KBM-7 (cell line): Measurements from ENCODE around the gene KIRREL3.

Experiments
- DNase-seq: peaks from one replicate; pipeline ENCODE4 v3.0.0-alpha.2; 2015
- in situ Hi-C: fragments of 300-500 bp; cut with MboI; formaldehyde crosslinking; loops from 2 replicates; pipeline ENCODE4 v1.14.3; 2020; ENCODE audit warnings: low sequenced_read_pairs, low pct_unique_long_range_greater_than_20kb, mixed read lengths

KIRREL3 gene

DNA sequence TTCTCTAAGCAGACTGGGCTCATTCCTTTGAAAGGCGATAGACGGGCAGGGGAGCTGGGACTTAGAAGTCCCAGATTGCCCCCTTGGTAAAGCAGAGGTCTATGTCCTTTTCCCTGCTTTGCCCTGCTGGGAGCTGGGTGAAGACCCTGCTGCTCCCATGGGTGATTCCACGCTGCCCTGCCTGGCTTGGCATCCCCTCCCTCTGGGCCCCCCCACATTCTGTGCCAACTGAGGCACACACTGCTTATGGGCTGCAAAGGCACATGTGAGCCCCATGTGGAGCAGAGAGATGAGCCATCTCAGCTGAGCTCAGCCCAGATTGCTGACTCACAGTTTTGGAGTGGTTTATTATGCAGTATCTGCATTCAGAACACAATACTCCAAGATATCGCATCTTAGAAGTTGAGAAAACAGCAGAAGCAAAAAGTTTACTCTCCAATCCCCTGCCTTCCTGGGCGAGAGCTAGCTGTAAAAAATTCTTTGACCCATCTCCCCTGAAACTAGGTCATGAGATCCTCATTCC, 517.9 kb downstream of the KIRREL3 start:
- in situ Hi-C loops: no loop called here
- no peak for DNase-seq

DNA sequence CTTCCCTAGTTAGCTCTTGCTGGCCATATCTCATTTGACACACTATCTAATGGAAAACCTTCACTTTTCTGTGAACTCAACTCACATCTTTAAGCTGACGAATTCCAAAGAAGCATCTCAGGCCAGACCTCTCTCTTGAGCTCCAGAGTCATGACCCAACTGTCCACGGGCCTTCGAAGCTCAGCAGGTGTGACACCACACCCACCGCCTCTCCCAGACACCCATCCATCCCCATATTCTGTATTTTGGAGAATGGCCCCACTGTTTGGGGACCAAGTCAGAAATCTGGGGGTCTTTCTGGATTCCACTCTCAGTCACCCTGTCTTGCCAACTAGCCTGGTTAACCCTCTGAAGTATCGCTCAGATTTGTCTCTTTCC, 519.3 kb downstream of the KIRREL3 start:
- no peak for DNase-seq
- in situ Hi-C loops: no loop called here

DNA sequence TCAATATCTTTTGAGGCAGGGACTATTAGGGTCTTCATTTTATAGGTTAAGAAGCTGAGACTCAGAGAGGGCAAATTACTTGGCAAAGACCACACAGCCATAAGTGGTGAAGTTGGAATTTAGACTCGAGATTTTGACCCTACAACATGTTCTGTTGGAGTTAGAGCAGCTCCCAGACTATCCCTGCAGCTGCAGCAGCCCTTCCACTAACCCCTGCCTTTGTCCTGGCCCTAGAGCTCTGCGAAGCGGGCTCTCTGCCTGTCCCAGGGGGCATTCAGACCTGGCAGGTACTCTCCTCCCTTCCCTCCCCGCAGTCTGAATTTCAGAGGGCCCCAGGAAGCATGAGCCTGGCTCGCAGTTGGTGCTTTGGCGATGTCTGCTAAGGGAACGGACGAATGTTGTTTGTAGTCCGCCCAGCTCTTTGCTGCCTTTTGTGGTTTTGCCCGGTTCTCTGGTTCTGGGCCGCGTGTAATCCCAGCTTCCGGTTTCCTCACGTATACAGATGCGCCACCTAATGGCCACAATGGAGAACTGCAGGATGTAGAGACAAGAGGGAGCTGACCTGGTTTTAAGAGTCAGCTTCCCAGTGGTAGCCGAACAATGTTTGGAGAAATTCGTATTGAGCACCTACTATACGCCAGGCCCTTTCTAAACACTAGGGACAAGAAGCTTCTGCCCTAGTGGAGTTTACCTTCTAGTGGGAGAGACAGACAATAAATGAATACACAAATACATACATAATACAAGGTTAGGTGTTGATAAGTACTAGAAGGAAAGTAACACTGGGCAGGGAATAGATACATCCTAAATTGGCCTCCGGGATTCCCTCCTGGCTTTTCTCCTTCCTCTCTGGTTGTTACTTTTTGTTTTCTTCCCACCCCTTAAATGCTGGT, 519.9 kb downstream of the KIRREL3 start:
- in situ Hi-C loops: no loop called here
- DNase-seq: peak; percentile 90

DNA sequence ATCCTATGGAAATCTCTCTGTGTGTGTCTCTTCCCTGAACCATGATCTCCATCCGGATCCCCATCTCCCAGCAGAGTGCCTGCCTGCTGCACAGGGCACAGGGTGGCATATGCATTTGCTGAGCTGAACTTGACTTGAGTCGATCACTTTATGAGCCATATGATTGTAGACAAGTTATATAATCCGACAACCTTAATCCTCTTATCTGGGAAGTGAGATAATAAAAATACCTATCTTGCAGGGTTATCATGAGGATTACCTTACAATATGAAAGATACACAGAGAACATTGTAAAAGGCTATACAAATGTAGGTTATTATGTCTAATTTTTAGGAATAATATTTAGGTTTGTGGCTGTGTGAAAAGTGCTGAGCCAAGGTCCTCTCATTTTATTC, 520.6 kb downstream of the KIRREL3 start:
- no peak for DNase-seq
- in situ Hi-C loops: no loop called here

DNA sequence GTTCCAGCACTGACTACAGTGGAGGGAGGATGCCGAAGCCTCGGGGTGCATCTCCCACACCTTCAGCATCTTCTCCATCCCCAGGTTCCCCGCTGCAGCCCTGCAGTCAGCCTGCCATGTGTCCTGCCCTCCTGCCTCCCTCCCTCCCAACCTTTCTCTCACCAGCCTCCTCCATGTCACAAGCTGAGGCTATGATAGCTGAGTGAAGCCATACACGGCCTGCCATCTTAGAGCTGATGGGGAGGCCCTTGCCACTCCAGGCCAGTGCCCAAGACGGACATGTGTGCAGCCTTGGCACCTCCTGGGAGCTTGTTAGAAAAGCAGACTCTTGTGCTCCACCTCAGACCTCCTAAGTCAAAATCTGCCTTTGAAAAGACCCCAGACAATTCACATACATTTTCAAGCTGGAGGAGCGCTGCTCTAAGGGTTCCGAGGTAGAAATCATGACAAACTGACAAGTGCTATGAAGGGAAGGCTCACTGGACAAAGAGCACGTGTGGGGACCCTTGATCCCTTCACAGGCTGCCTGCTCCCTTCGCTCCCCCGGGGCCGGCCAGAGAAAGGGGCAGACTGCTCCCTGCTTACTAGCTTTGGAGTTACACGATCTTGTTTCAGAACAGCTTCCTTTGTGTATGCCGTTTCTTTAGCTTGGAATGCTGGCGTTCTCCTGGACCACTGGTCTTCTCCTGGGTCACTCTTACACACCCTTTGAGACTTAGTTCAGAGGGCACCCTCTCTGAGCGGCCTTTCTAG, 521.2 kb downstream of the KIRREL3 start:
- in situ Hi-C loops: no loop called here

DNA sequence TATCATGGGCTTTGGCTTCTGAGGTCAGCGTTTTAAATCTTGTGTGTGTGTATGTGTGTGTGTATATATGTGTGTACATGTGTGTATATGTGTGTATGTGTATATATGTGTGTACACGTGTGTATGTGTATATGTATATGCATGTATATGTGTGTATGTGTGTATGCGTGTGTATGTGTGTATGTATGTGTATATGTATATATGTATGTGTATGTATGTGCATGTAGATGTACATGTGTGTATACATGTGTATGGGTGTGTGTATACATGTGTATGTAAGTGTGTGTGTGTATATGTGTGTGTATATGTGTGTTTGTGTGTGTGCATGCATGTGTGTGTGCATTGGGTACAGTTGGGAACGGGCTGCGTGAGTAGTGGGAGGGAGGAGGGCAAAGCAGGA, 522.1 kb downstream of the KIRREL3 start:
- no peak for DNase-seq

More for the DNA sequence above, 521.2 kb downstream of the KIRREL3 start:
- DNase-seq: no peak

DNA sequence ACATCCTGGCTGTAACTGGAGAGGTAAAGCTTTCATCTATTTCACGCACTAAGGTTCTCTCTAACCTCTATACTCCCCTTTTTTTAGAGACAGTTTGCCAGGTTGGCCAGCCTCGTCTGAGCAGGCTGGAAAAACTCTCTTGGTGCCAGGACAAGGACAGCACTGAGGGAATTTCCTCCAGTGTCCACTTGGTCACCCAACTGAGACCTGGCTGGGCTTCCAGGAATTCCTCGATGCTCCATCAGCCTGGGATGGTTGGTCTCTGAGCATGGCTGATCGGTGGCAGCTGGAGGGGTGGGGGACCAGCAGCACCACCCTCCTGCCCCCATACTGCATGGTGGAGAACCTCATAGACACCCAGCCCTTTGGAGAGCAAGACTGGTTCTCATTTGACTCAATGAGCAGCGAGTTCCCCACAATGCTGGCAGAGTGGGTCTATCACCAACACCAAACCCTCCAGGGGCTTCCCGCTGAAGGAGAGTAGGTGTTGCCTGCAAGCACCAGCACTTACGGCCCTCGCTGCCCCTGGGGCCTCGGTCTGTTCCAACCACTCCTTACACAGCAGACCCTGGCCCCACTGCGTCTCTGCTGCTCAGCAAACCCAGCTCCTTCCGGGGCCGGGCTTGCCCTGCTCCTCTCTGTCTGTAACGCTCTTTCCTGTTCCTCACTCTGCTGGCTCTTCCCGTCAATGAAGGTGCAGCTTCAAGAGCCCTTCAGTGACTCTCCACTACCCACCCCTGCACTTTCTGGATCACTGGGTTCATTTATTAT, 522.9 kb downstream of the KIRREL3 start:
- in situ Hi-C loops: no loop called here
- peak; percentile 69 for DNase-seq

More for the DNA sequence above, 522.1 kb downstream of the KIRREL3 start:
- in situ Hi-C loops: no loop called here

DNA sequence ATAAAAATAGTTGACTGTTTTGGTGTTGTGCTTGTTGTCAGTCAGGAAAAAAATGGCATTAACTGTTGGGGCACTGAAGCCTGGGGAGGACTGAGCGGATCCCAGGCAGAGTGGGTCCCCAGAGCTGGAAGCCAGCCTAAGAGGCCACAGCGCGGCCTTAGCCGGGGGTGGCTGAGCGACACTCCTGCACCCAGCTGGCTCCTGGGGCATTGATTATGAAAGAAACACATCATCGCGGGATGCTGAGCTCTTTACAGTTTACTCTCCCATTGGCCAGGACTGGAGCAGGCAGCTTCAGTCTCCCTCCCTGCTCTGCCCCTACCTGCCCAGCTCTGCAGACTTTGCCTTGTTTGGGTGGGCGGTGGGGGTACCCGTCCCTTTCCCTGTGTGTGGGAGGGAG, 523.6 kb downstream of the KIRREL3 start:
- in situ Hi-C loops: no loop called here
- peak; percentile 15 for DNase-seq

DNA sequence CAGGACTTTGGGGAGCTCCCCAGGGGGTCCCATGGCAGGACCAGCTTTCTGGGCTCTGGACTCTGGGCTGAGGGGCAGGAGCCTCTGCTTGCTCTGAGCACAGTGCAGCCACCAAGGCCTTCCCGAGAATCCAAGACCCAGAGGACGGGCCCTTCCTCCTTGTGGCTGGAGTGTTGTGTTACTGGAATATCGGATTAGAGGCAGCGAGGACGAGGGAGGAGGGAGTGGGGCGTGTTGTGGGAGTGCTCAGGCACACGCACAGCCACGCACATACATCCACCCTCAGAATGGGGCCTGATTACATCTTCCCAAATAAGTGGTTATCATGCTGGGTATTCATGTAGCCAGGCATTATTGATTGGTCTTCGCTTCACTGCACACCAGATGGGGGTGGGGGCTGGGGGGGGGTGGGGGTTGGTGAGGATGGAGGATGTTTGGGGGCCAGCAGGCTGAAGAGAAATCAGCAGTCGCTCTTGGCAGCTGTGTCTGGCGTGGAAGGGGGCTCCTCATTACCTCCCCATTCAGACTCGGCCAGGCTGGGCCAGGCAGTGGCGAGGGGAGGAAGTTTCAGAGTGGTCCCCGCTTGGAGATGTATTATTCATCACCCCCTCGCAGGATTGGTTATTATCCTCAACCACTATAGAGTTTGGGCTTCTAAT, 524.2 kb downstream of the KIRREL3 start:
- DNase-seq: peak; percentile 31
- in situ Hi-C loops: no loop called here

DNA sequence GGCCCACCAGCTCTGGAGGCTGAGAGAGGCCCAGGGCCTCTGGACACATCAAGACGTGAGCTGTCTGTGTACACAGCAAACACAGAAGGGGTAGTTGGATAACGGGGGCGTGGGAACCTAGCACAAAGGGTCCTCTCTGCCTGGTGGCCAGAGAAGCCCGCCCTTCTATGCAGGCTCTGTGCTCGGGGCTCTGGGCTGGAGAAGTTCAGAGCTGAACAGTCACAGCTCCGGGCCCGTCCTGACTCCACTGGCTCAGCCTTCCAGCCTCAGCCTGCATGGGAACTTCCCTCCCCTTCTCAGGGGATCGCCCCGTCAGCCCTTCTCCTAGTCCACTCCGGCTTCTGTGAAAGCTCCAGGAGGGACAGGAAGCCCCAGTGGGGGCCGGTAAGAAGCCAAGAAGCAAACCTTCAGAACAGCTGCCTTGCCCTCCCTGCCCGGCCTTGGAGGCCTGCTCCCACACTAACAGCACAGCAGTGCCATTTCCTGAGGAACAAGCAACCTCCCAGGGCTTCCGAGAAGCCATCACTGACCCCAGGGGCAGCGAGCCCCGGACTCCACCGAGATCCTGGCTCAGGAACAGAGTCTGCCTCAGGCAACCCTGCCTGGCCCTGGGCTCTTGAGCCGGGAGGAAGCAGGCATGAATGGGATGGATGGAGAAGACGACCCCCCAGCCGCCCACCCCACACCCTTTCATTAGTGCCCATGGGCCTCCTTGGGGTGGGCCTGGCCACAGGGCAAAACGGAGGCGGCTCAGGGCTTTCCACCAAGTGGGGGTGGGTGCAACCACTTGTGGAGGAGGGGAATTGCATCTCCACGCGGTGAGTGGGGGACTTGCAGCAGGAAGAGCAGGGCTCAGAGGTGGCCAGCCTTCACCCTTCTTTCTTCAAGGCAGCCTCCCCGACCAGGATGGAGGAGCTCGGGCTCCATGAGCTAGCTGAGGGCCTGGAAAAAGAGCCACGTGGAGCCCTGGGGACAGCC, 525.3 kb downstream of the KIRREL3 start:
- peak; percentile 39 for DNase-seq
- in situ Hi-C loops: no loop called here

DNA sequence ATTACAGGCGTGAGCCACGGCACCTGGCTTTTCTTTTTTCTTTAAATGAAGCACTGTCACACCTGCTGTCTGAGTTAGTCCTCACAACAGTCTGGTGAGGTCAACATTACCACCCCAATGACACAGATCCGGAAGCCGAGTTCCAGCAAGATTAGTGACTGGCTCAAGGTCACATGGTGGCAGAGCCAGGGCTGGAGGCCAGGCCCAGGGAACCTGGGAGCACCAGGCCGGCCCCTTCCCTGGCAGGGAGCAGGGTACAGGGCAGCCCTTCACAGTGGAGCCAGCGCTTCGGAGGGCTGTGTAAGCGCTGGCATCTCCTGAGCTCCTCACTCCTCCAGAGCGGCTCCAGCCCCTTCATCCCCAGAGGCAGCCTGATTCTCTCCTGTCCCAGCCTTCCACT, 526.4 kb downstream of the KIRREL3 start:
- in situ Hi-C loops: no loop called here
- no peak for DNase-seq

DNA sequence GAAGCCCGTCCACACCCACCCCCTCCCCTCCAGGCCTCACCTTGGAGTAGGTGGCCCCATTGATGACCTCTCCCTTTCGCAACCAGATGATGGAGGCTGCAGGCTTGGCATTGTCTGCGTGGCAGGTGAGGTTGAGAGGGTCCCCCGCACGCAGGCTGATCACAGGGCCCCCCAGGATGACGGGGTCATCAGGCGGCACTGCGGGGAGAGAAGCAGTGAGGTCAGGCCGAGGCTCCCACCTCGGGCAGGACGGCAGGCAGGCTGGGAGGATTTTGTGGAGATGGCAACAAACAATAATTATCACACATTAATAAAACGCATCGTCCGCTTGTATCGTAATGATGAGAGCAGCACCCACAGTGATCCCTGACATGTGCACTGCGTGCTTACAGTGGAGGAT, 527.3 kb downstream of the KIRREL3 start:
- in situ Hi-C loops: no loop called here
- DNase-seq: no peak

DNA sequence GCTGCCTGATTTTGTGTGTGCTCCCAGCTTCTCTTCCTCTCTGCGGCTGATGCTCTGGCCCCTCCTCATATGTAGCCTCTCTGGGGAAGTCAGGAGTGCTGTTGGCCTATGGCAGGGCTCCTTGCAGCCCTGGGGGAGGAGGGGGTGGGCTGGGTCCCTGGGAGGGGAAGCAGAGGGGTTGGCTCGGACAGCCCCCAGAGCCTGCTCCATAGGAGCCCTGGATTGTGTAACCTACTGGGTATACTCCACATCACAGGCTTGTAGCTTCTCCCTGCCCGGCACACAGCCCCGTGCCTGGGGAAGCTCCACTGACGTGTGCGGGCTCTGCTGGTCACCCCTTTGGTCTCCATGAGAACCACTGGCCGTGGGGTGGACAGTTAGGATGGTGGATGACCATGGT, 531.3 kb downstream of the KIRREL3 start:
- DNase-seq: no peak
- in situ Hi-C loops: no loop called here

DNA sequence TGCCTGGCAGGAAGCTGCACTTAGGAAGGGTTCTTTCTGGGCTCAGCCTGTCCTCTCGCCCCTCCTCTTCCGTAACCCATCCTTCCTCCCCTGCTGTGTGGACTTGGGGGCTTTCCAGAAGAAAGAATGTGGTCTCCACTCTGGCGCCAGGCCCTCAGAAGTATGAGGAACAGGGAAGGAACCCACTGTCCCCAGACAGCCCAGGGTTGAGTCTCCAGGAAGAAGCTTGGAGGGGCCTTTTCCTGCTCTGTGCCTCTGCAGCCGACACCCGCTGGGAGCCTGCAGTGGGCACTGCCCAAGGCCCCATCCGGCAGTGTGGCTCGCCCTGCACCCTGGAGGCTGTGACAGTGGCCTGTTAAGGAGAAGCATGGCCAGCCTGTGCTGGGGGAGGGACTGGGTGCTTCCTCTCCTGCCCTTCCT, 532.5 kb downstream of the KIRREL3 start:
- in situ Hi-C loops: no loop called here
- DNase-seq: peak; percentile 80

DNA sequence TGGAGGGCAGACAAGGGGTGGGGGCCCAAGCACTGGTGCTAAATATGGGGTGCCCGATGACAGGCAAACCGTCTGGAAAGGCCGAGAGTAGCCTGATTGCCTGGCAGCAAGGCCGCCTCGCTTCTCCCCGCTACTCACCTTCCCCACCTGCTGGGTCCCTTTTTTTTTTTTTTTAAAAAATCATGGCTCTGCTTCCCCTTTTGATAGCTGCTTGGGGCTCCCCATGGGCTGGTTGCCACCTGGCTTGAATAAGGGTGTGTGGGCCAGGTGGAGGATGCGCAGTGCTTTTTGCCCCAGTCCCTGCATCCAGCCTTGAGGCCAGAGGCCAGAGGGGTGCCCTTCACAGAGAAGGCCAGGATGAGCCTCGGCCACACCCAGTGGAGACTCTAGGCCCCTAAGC, 533.1 kb downstream of the KIRREL3 start:
- no peak for DNase-seq
- in situ Hi-C loops: no loop called here

DNA sequence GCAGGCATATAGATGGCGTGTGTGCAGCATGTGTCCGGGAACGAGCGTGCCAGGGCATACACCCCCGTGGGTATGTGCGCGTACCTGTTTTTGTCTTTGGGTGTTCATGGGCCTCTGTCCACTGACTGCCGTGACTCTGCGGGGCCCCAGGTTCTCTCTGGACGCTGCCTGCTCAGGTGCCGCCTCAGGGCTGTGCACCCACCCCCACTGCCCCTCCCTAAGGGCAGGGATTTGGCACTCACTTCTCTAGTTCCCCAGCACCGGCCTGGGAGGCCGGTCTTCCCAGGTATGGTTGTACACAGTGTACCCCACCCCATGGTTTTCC, 533.6 kb downstream of the KIRREL3 start:
- in situ Hi-C loops: no loop called here
- no peak for DNase-seq

DNA sequence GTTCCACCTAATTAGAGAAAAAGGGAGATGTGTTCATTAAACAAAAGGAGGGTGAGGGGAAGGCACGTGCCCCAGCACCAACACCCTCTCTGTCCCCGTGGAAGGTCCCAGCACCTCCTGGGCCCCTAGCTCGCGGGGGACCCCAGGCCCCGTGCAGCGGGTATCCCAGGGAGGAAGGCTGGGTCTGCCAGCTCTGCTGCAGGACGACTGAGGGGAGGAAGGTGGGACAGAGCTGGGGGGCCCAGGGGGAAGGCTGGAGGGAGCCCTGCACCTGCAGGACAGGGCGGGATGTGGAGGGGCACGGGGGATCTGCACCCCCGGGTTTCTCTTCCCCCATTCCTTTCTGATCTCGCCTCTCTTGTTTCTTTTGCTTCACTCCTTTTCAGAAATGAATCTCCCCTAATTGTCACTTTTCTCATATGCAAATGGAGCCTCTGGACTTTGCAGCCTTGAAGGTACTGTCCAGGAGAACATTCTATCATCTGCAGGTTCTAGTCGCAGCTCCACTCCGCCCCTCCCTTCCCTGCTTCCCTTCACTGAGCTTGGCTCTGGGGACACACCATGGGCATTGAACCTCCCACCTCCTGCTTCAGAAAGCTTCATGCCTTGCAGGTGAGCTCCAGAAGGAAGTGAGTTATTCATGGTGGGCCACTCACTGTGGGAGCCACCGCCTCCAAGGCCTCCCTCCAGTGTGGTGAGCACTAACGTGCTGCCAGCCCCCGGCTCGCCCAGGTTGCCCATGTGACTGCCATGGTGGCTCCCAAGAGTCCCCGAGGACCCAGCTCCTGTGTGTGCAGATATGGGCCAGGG, 534.1 kb downstream of the KIRREL3 start:
- in situ Hi-C loops: no loop called here
- no peak for DNase-seq
